ENCODE measurements around the gene PIM1. TPM values are rescaled to one million over a fixed set of nuclear protein-coding genes. Genes with fewer than 3 reads are reported as not detected.

The PIM1 gene
- total and polyA plus RNA-seq, 9 of the 15 experiments (the other 6 are each of a cell fraction or from before 2014, with no cell fraction given), result 19.0 to 789 (median 212) TPM

GRCh38 chr6:37187321-37188022, 17.5 kb downstream of the PIM1 start:
- FAIRE-seq (no peak), ATAC-seq (peak; percentile 53)
- CTCF ChIA-PET (ENCODE audit: low intra/inter-chr PET ratio), result interaction anchor here (1.0 kb wide), 1 partner anchor 157 kb away, joined by 4 read pairs; no protein-coding TSS in a partner anchor
- TF ChIP-seq ZNF143 (CRISPR knock-in tag; IDR thresholded peaks at IDR 0.05) (no peak), NUFIP1 (IDR thresholded peaks at IDR 0.05; ENCODE audit: partially characterized antibody) (no peak), SRSF1 (IDR thresholded peaks at IDR 0.05; ENCODE audit: low read depth, low read length) (no peak), ETV6 (IDR thresholded peaks at IDR 0.05; ENCODE audit: borderline replicate concordance in 1 of 2, low read depth in 2 of 2, low read length in 1 of 2) (no peak), ETV6 (CRISPR knock-in tag; IDR thresholded peaks at IDR 0.05; ENCODE audit: borderline replicate concordance) (no peak), POLR2B (IDR thresholded peaks at IDR 0.05; ENCODE audit: low read depth, partially characterized antibody) (no peak), EP400 (IDR thresholded peaks at IDR 0.05) (no peak), ZZZ3 (IDR thresholded peaks at IDR 0.05) (no peak), ZNF384 (IDR thresholded peaks at IDR 0.05; ENCODE audit: low read depth, low read length) (peak; percentile 42), ZEB2 (IDR thresholded peaks at IDR 0.05) (no peak), BRCA1 (IDR thresholded peaks at IDR 0.05) (no peak), BRCA1 (CRISPR knock-in tag; IDR thresholded peaks at IDR 0.05) (no peak), RBM15 (IDR thresholded peaks at IDR 0.05; ENCODE audit: insufficient read depth, low read length) (no peak), RB1 (IDR thresholded peaks at IDR 0.05; ENCODE audit: low read depth) (peak; percentile 8; the same call in 1 of the 2 replicates), KLF13 (tag; IDR thresholded peaks at IDR 0.05; ENCODE audit: borderline replicate concordance, low read depth) (no peak), ZKSCAN1 (IDR thresholded peaks at IDR 0.05; ENCODE audit: low read depth, low read length) (no peak), HDAC1 (IDR thresholded peaks at IDR 0.05) (no peak), PRPF4 (IDR thresholded peaks at IDR 0.05; ENCODE audit: insufficient read depth, low read depth, low read length, poor library complexity, severe bottlenecking) (no peak), HOMEZ (CRISPR knock-in tag; IDR thresholded peaks at IDR 0.05) (no peak), ZNF79 (CRISPR knock-in tag; IDR thresholded peaks at IDR 0.05; ENCODE audit: low read depth) (0 out of 2 replicates have a peak, but pooled peaks have one; percentile 10), ZNF165 (CRISPR knock-in tag; IDR thresholded peaks at IDR 0.05; ENCODE audit: borderline replicate concordance) (no peak)
- TF ChIP-seq, protein P1, sequence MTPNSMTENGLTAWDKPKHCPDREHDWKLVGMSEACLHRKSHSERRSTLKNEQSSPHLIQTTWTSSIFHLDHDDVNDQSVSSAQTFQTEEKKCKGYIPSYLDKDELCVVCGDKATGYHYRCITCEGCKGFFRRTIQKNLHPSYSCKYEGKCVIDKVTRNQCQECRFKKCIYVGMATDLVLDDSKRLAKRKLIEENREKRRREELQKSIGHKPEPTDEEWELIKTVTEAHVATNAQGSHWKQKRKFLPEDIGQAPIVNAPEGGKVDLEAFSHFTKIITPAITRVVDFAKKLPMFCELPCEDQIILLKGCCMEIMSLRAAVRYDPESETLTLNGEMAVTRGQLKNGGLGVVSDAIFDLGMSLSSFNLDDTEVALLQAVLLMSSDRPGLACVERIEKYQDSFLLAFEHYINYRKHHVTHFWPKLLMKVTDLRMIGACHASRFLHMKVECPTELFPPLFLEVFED (CRISPR knock-in tag; conservative IDR thresholded peaks at IDR 0.05), result no peak

More at GRCh38 chr6:37187321-37188022, 17.5 kb downstream of the PIM1 start:
- H2AFZ ChIP-seq (ENCODE audit: low read depth, low read length), result peak overlapping the region; percentile 64
- POLR2A ChIA-PET, result interaction anchor here (0.5 to 2.6 kb wide), 10 partner anchors 8 to 592 kb away, joined by 3 to 24 read pairs (median 5); no protein-coding TSS in a partner anchor
- peaks cover 2% of the 10 kb centered on the region; the same call in 2 of the 3 replicates for H3K79me2 ChIP-seq (ENCODE audit: control insufficient read depth, insufficient read depth, low read length)
- in situ Hi-C loops (cut with MboI), result no loop called here
- H3K9me3 ChIP-seq (replicated peaks; ENCODE audit: control insufficient read depth, insufficient read depth, low read depth, low read length), result peaks cover 3% of the 10 kb centered on the region; the same call in 1 of the 2 replicates
- no peaks in the 10 kb centered on the region for H4K20me1 ChIP-seq (replicated peaks; ENCODE audit: control insufficient read depth, insufficient read depth, low read length)
- DNase-seq (ENCODE audit: extremely low read depth in 1 of 4, low spot score in 3 of 4), result peak in 3 of 4 experiments; percentile 34 to 82 (median 70)
- BruUV-seq (replicated peaks), result no TSS peak
- peak overlapping the region; percentile 69 to 94 for H3K9ac ChIP-seq (ENCODE audit: insufficient read depth in 1 of 2, low read depth in 2 of 2, low read length in 2 of 2)
- H3K27ac ChIP-seq (ENCODE audit: extremely low read depth, low read depth, low read length), result peak overlapping the region; percentile 78
- H3K9me1 ChIP-seq (ENCODE audit: control insufficient read depth, insufficient read depth, low read length), result no peaks in the 10 kb centered on the region
- peak overlapping the region; percentile 65 for H3K4me2 ChIP-seq (ENCODE audit: insufficient read depth, low read length)
- H3K27me3 ChIP-seq (ENCODE audit: control insufficient read depth in 2 of 2, insufficient read depth in 2 of 2, low read length in 2 of 2), result no peaks in the 10 kb centered on the region
- H3K4me1 ChIP-seq (replicated peaks in 1 of 2; ENCODE audit: control insufficient read depth in 2 of 2, insufficient read depth in 2 of 2, low read length in 2 of 2), result peaks cover 68 to 71% of the 10 kb centered on the region in 2 experiments
- intact Hi-C loops (cut with micrococcal nuclease), result no loop called here
- H3K36me3 ChIP-seq (ENCODE audit: control insufficient read depth, insufficient read depth, low read length), result no peaks in the 10 kb centered on the region
- WGBS (ENCODE audit: insufficient coverage, low coverage, missing lambda C conversion rate), result 7% methylated on average over 7 of the region's 7 CpGs
- H3K4me3 ChIP-seq, result no peak overlapping the region
